Stomach (tissue), 9 donors: ENCODE measurements around the gene CTNNA3. TPM values are rescaled to one million over a fixed set of nuclear protein-coding genes. Genes with fewer than 3 reads are reported as not detected.

Source experiments
- DNase-seq, 2 donors: peaks; one replicate each; pipeline versions ENCODE4 v3.0.0 to v3.0.0-alpha.2; 2013 to 2019
- H3K27ac ChIP-seq, 5 donors: fragments of 200-600 bp in 4 of 5; sonication (generic) in 4 of 5; one replicate each; pipeline ENCODE4 v1.5.1; 2013 to 2019; ENCODE audit warnings: mild to moderate bottlenecking in 1 of 5, moderate library complexity in 1 of 5
- H3K27me3 ChIP-seq, 3 donors: fragments of 200-600 bp; sonication (generic); one replicate each; pipeline ENCODE4 v1.5.1; 2017 to 2019; ENCODE audit warnings: mixed run types in 1 of 3
- H3K36me3 ChIP-seq, 4 donors: fragments of 200-600 bp; sonication (generic); 1 replicate in 3 of 4; 2 replicates in 1 of 4; pipeline ENCODE4 v1.5.1; 2016 to 2019
- H3K4me1 ChIP-seq, 4 donors: fragments of 200-600 bp; sonication (generic); one replicate each; pipeline ENCODE4 v1.5.1; 2016 to 2019
- H3K4me3 ChIP-seq, 4 donors: fragments of 200-600 bp; sonication (generic) in 3 of 4; one replicate each; pipeline ENCODE4 v1.5.1; 2016 to 2019; ENCODE audit warnings: mild to moderate bottlenecking in 1 of 4
- H3K9me3 ChIP-seq, 4 donors: fragments of 200-600 bp; sonication (generic); one replicate each; pipeline ENCODE4 v1.5.1; 2016 to 2019
- EP300 ChIP-seq: sonication (generic); formaldehyde crosslinking; IDR thresholded peaks from one replicate; pipeline ENCODE4 v1.6.1; 2017; ENCODE audit warnings: antibody characterized with exemption
- POLR2A ChIP-seq, 4 donors: fragments of 450-650 bp; IDR thresholded peaks; one replicate each; pipeline ENCODE4 v1.6.1; 2016; ENCODE audit warnings: antibody characterized with exemption in 4 of 4, control low read depth in 2 of 4, mild to moderate bottlenecking in 1 of 4, moderate library complexity in 1 of 4
- POLR2AphosphoS5 ChIP-seq, 3 donors: sonication (generic); formaldehyde crosslinking; IDR thresholded peaks; one replicate each; pipeline ENCODE4 v1.6.1; 2016; ENCODE audit warnings: antibody characterized with exemption in 3 of 3
- WGBS, 5 donors: extraction: QIAGEN DNeasy Blood & Tissue Kit in 3 of 5; methylation state at CpG; one replicate each; pipeline versions ENCODE4 v1.1.5 to v1.1.7; 2013 to 2018; 5-methylcytosine and 5-hydroxymethylcytosine counted together
- intact Hi-C: fragments of 100-400 bp; cut with DNase I; formaldehyde crosslinking; loops from one replicate; pipeline ENCODE4 v1.15.1; 2023; ENCODE audit warnings: low total_unique reads
- polyA plus RNA-seq, 3 donors: library from polyadenylated mRNA; stranded (reverse); fragments of 200-250 nt; gene quantifications; one replicate each; pipeline ENCODE4 v1.2.3, GENCODE V29; 2013
- total RNA-seq, 5 donors: library from RNA; depleted of rRNA; stranded (reverse); fragments of >200 nt; gene quantifications; one replicate each; pipeline versions ENCODE4 v1.1.0 to v1.2.3, GENCODE V29; 2014 to 2016
- TF ChIP-seq, protein P1 (sequence below), 7 experiments: fragments of 450-650 bp in 4 of 7; fragments of 200-600 bp in 3 of 7; sonication (generic) in 3 of 7; IDR thresholded peaks; one replicate each; pipeline ENCODE4 v1.5.1; 2016 to 2019; ENCODE audit warnings: antibody characterized with exemption in 7 of 7, control low read depth in 2 of 7, mild to moderate bottlenecking in 1 of 7
- donor health status: healthy with polysubstance abuse.
- donor health status: Bipolar disorder and iron deficiency.
- donor health status: healthy.

Gene CTNNA3
- total and polyA plus RNA-seq, 8 donors, result 0.14 to 46.1 (median 12.9) TPM; not detected in 2

DNA sequence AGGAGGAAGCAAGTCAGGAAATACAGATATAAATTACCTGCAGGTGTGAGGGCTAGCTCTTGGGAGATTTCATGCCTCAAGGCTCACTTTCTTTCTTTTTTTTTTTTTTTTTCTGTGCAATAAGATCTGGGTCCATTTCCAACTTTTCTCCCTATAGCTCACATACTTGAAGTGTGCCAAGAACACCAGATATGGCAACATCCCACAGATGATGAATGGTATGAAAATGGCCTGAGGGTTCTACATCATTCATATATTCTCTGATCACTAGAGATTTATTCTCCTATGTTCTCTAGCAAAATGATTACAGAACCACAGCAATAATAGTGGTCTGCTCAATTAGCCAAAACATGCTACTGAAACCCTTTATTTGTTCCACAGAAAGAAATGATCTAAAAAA, 653.0 kb downstream of the CTNNA3 start:
- H3K4me3 ChIP-seq, result no peak overlapping the region
- intact Hi-C loops, result no loop called here
- no peak for DNase-seq
- no peaks in the 10 kb centered on the region for H3K27me3 ChIP-seq
- TF ChIP-seq EP300 (no peak), POLR2AphosphoS5 (IDR thresholded peaks at IDR 0.05) (no peak), POLR2A (IDR thresholded peaks at IDR 0.05) (no peak)
- TF ChIP-seq, protein P1, sequence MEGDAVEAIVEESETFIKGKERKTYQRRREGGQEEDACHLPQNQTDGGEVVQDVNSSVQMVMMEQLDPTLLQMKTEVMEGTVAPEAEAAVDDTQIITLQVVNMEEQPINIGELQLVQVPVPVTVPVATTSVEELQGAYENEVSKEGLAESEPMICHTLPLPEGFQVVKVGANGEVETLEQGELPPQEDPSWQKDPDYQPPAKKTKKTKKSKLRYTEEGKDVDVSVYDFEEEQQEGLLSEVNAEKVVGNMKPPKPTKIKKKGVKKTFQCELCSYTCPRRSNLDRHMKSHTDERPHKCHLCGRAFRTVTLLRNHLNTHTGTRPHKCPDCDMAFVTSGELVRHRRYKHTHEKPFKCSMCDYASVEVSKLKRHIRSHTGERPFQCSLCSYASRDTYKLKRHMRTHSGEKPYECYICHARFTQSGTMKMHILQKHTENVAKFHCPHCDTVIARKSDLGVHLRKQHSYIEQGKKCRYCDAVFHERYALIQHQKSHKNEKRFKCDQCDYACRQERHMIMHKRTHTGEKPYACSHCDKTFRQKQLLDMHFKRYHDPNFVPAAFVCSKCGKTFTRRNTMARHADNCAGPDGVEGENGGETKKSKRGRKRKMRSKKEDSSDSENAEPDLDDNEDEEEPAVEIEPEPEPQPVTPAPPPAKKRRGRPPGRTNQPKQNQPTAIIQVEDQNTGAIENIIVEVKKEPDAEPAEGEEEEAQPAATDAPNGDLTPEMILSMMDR (IDR thresholded peaks at IDR 0.05), result no peak
- H3K36me3 ChIP-seq, result no peaks in the 10 kb centered on the region
- H3K4me1 ChIP-seq, result no peaks in the 10 kb centered on the region
- no peak overlapping the region for H3K27ac ChIP-seq
- H3K9me3 ChIP-seq, result no peaks in the 10 kb centered on the region

DNA sequence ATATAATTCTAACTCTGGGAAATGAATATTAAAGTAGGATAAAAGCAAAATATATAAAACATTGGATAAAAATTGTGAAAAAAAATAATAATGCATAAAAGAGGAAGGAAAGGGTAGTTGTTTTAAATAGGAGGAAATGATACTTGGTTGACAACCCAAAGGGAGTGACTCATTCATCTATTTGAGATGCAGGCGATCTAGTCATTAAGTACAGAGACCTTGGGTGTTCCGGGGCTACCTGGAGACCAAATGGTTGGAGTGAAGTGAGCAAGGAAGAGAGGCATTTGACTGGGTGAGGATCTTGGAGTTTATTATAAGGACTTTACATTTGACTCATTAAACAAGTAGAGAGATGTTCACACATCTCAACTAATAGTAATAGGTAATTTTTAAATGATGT, 659.2 kb downstream of the CTNNA3 start:
- intact Hi-C loops, result no loop called here
- Histone ChIP-seq H3K27me3 (no peaks in the 10 kb centered on the region), H3K4me3 (no peak overlapping the region), H3K9me3 (no peaks in the 10 kb centered on the region), H3K27ac (no peak overlapping the region), H3K4me1 (no peaks in the 10 kb centered on the region), H3K36me3 (no peaks in the 10 kb centered on the region)
- no peak for DNase-seq
- no peak for TF ChIP-seq EP300
- TF ChIP-seq, protein P1 (IDR thresholded peaks at IDR 0.05), result no peak
- 65 to 91% (median 88%) methylated on average over 2 of the region's 2 CpGs for WGBS, 5 donors

GRCh38 chr10:67033878-67034277, 662.1 kb downstream of the CTNNA3 start:
- H3K9me3 ChIP-seq, result no peaks in the 10 kb centered on the region
- no peak overlapping the region for H3K4me3 ChIP-seq
- TF ChIP-seq POLR2AphosphoS5 (IDR thresholded peaks at IDR 0.05) (no peak), EP300 (no peak), POLR2A (IDR thresholded peaks at IDR 0.05) (no peak)
- TF ChIP-seq, protein P1 (IDR thresholded peaks at IDR 0.05), result no peak
- no peaks in the 10 kb centered on the region for H3K27me3 ChIP-seq
- H3K4me1 ChIP-seq, result no peaks in the 10 kb centered on the region
- no peaks in the 10 kb centered on the region for H3K36me3 ChIP-seq
- no peak overlapping the region for H3K27ac ChIP-seq
- DNase-seq, result no peak
- 91 to 96% (median 96%) methylated on average over 9 of the region's 9 CpGs for WGBS, 5 donors
- intact Hi-C loops, result no loop called here

DNA sequence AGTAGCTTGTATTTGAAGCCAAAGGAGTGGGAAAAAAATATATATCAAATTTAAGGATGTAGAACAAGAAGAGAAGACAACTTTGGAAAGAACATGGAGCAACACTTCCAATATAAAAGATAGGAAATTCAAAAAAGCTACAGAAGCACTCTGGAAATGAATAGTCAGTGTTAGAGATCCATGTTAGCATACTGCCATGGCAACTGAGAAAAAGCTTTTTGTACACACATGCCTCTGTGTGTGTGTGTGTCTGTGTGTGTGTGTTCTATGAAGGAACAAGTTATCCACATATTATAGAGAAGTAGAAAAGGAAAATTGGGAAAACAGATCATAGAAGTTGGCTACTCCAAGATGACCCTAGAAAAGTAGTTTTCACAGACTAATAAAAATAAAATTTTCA, 673.9 kb downstream of the CTNNA3 start:
- Histone ChIP-seq H3K4me3 (no peak overlapping the region), H3K36me3 (no peaks in the 10 kb centered on the region), H3K4me1 (no peaks in the 10 kb centered on the region), H3K27ac (no peak overlapping the region), H3K9me3 (no peaks in the 10 kb centered on the region), H3K27me3 (no peaks in the 10 kb centered on the region)
- intact Hi-C loops, result no loop called here
- peak in 1 of 2 donors; percentile 48 for DNase-seq
- TF ChIP-seq, protein P1 (IDR thresholded peaks at IDR 0.05), result no peak
- no peak for TF ChIP-seq POLR2AphosphoS5 (IDR thresholded peaks at IDR 0.05)

- intact Hi-C loops, result no loop called here
- 83 to 92% (median 89%) methylated on average over 2 of the region's 2 CpGs for WGBS, 5 donors
- no peak for DNase-seq
Observed at GRCh38 chr10:67017218-67017617, 678.8 kb downstream of the CTNNA3 start.

More at GRCh38 chr10:67017218-67017617, 678.8 kb downstream of the CTNNA3 start:
- Histone ChIP-seq H3K9me3 (no peaks in the 10 kb centered on the region), H3K27me3 (no peaks in the 10 kb centered on the region), H3K27ac (no peak overlapping the region), H3K4me1 (no peaks in the 10 kb centered on the region), H3K4me3 (no peak overlapping the region), H3K36me3 (no peaks in the 10 kb centered on the region)
- TF ChIP-seq POLR2A (IDR thresholded peaks at IDR 0.05) (no peak), POLR2AphosphoS5 (IDR thresholded peaks at IDR 0.05) (no peak), EP300 (no peak)
- TF ChIP-seq, protein P1 (IDR thresholded peaks at IDR 0.05), result no peak
